ENCODE data around the gene TCN1. TPM values are rescaled to one million over a fixed set of nuclear protein-coding genes. Genes with fewer than 3 reads are reported as not detected.

Gene TCN1
- total and polyA plus RNA-seq, 9 of the 15 experiments (the other 6 are each of a cell fraction or from before 2014, with no cell fraction given): 0.63 to 25.9 (median 8.0) TPM

- peak in 1 of 2 experiments; percentile 75; a peak in 2 of 4 replicates for TF ChIP-seq FOXA3 (CRISPR knock-in tag; conservative IDR thresholded peaks at IDR 0.05 in 1 of 2, IDR thresholded peaks at IDR 0.05 in 1 of 2)
- TF ChIP-seq TAL1 (IDR thresholded peaks at IDR 0.05): no peak
- no peak for TF ChIP-seq TSC22D4 (tag; IDR thresholded peaks at IDR 0.05)
- TF ChIP-seq ZNF512 (tag; IDR thresholded peaks at IDR 0.05): no peak
- TF ChIP-seq HNRNPL (IDR thresholded peaks at IDR 0.05; ENCODE audit: low read depth, low read length): no peak
- TF ChIP-seq GABPA (tag; conservative IDR thresholded peaks at IDR 0.05; ENCODE audit: low read depth): 0 out of 2 replicates have a peak, but pooled peaks have one; percentile 35
- no peak for TF ChIP-seq MTF1 (CRISPR knock-in tag; IDR thresholded peaks at IDR 0.05; ENCODE audit: borderline replicate concordance)
- no peak for TF ChIP-seq ZNF232 (CRISPR knock-in tag; IDR thresholded peaks at IDR 0.05)
- peak; percentile 95 for TF ChIP-seq CEBPG (CRISPR knock-in tag; IDR thresholded peaks at IDR 0.05)
- peak; percentile 98 to 99 for TF ChIP-seq CEBPG (tag; conservative IDR thresholded peaks at IDR 0.05 in 1 of 2, IDR thresholded peaks at IDR 0.05 in 1 of 2)
- TF ChIP-seq, protein P1, sequence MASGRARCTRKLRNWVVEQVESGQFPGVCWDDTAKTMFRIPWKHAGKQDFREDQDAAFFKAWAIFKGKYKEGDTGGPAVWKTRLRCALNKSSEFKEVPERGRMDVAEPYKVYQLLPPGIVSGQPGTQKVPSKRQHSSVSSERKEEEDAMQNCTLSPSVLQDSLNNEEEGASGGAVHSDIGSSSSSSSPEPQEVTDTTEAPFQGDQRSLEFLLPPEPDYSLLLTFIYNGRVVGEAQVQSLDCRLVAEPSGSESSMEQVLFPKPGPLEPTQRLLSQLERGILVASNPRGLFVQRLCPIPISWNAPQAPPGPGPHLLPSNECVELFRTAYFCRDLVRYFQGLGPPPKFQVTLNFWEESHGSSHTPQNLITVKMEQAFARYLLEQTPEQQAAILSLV (tag; IDR thresholded peaks at IDR 0.05): peak; percentile 74
- TF ChIP-seq SMARCC2 (IDR thresholded peaks at IDR 0.05; ENCODE audit: low read depth): no peak
- no peak for TF ChIP-seq FOXJ3 (CRISPR knock-in tag; IDR thresholded peaks at IDR 0.05)
- TF ChIP-seq RUNX1 (IDR thresholded peaks at IDR 0.05; ENCODE audit: low read depth): no peak
- TF ChIP-seq TRIM28 (IDR thresholded peaks at IDR 0.05): no peak
- TF ChIP-seq MAX (CRISPR knock-in tag; IDR thresholded peaks at IDR 0.05): no peak
- no peak for TF ChIP-seq HDAC8 (tag; IDR thresholded peaks at IDR 0.05)
- TF ChIP-seq, protein P2, sequence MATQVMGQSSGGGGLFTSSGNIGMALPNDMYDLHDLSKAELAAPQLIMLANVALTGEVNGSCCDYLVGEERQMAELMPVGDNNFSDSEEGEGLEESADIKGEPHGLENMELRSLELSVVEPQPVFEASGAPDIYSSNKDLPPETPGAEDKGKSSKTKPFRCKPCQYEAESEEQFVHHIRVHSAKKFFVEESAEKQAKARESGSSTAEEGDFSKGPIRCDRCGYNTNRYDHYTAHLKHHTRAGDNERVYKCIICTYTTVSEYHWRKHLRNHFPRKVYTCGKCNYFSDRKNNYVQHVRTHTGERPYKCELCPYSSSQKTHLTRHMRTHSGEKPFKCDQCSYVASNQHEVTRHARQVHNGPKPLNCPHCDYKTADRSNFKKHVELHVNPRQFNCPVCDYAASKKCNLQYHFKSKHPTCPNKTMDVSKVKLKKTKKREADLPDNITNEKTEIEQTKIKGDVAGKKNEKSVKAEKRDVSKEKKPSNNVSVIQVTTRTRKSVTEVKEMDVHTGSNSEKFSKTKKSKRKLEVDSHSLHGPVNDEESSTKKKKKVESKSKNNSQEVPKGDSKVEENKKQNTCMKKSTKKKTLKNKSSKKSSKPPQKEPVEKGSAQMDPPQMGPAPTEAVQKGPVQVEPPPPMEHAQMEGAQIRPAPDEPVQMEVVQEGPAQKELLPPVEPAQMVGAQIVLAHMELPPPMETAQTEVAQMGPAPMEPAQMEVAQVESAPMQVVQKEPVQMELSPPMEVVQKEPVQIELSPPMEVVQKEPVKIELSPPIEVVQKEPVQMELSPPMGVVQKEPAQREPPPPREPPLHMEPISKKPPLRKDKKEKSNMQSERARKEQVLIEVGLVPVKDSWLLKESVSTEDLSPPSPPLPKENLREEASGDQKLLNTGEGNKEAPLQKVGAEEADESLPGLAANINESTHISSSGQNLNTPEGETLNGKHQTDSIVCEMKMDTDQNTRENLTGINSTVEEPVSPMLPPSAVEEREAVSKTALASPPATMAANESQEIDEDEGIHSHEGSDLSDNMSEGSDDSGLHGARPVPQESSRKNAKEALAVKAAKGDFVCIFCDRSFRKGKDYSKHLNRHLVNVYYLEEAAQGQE (IDR thresholded peaks at IDR 0.05; ENCODE audit: borderline replicate concordance): no peak
- TF ChIP-seq, protein P2 (CRISPR knock-in tag; IDR thresholded peaks at IDR 0.05; ENCODE audit: low read depth): no peak
Observed at GRCh38 chr11:59866397-59866796, at the start of gene TCN1 (continued).

All from K562 (cell line).